KMS-11 (cell line): ENCODE data around the gene PLCXD1.
"Not testable (repeated sequence)": the region's sequence is repeated elsewhere in the genome, so short reads cannot be mapped to it uniquely, and the experiment has no call there.

Source experiments
- H2AFZ ChIP-seq: fragments of 200-600 bp; sonication (generic); 2 replicates; pipeline ENCODE4 v1.6.1; 2016; ENCODE audit warnings: antibody characterized with exemption, mixed run types, low read depth
- H3K27ac ChIP-seq: fragments of 200-600 bp; sonication (generic); 2 replicates; pipeline ENCODE4 v1.6.1; 2016; ENCODE audit warnings: mild to moderate bottlenecking, mixed run types
- H3K27me3 ChIP-seq: fragments of 200-600 bp; sonication (generic); 2 replicates; pipeline ENCODE4 v1.6.1; 2017; ENCODE audit warnings: mild to moderate bottlenecking, low read depth, mixed run types, moderate library complexity; ENCODE audit not compliant: insufficient read depth
- H3K36me3 ChIP-seq: fragments of 200-600 bp; sonication (generic); 2 replicates; pipeline ENCODE4 v1.6.1; 2017; ENCODE audit warnings: mild to moderate bottlenecking, mixed run types; ENCODE audit not compliant: insufficient read depth
- H3K4me1 ChIP-seq: fragments of 200-600 bp; sonication (generic); 2 replicates; pipeline ENCODE4 v1.6.1; 2016; ENCODE audit warnings: mild to moderate bottlenecking, low read depth, mixed run types; ENCODE audit not compliant: poor library complexity, severe bottlenecking
- H3K4me2 ChIP-seq: fragments of 200-600 bp; sonication (generic); 2 replicates; pipeline ENCODE4 v1.7.0; 2016; ENCODE audit warnings: mild to moderate bottlenecking, mixed run types
- H3K4me3 ChIP-seq: fragments of 200-600 bp; sonication (generic); IDR thresholded peaks from 2 replicates; pipeline ENCODE4 v1.6.1; 2017; ENCODE audit warnings: low read depth, low read length, mixed read lengths; ENCODE audit not compliant: insufficient read depth
- H3K79me2 ChIP-seq: fragments of 200-600 bp; sonication (generic); 2 replicates; pipeline ENCODE4 v1.6.1; 2016; ENCODE audit warnings: low read depth, mixed run types; ENCODE audit not compliant: insufficient read depth
- H3K9ac ChIP-seq: fragments of 200-600 bp; sonication (generic); 2 replicates; pipeline ENCODE4 v1.6.1; 2016; ENCODE audit warnings: mild to moderate bottlenecking, mixed run types
- H4K20me1 ChIP-seq: fragments of 200-600 bp; sonication (generic); 2 replicates; pipeline ENCODE4 v1.6.1; 2016; ENCODE audit warnings: mild to moderate bottlenecking, mixed run types; ENCODE audit not compliant: insufficient read depth
- CTCF ChIP-seq: fragments of 200-600 bp; sonication (generic); conservative IDR thresholded peaks from 2 replicates; pipeline ENCODE4 v1.6.1; 2017; ENCODE audit warnings: low read depth, mild to moderate bottlenecking, antibody characterized with exemption, low read length, moderate library complexity, mixed read lengths

PLCXD1 gene

DNA sequence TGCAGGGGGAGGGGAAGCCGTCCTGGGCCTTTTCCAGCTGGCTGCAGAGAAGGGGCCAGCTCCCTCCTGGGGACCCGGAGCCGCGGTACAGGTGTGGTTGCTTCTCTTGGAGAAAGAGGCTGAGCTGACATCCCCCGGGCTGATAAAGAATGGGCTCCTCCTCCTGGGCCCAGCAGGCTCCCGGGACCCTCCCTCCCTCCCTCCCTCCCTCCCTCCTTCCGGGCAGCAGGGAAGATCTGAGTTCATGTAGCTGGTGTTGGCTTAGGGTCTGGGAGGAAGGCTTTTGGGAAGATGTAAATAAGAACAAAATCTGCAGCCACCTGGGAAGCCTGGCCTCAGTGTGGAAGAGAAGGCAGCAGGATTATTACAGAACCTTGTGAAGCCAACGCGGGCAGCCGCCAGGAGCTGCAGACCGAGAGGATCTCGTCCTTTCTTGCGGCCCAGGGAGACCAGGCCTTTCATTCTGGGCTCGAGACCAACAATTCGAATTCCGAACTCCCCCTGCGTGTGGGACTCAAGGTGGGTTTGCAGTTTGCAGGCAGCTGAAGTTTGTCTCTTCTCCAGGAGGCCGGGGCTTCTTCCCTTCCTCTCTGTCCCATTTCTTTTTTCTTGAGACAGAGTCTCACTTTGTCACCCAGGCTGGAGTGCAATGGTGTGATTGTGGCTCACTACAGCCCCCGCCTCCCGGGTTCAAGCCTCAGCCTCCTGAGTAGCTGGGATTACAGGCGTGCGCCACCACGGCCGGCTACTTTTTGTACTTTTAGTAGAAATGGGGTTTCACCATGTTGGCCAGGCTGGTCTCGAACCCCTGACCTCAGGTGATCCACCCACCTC, at the start of gene PLCXD1:
Gene PLCXD1 (plus strand): TSS at position 216 of the 834 bp plus-strand sequence. CDS start 2,807 bp downstream, outside the sequence.
- no peak within 1 kb of the TSS for H2AFZ ChIP-seq
- H4K20me1 ChIP-seq, result no peaks in the 10 kb centered on the region
- H3K4me3 ChIP-seq, result no peak within 1 kb of the TSS
- H3K79me2 ChIP-seq, result no peaks in the 10 kb centered on the region
- no peaks in the 10 kb centered on the region for H3K4me1 ChIP-seq
- no peaks in the 10 kb centered on the region for H3K27me3 ChIP-seq
- H3K36me3 ChIP-seq, result no peaks in the 10 kb centered on the region
- no peak within 1 kb of the TSS for H3K4me2 ChIP-seq
- no peak within 1 kb of the TSS for H3K9ac ChIP-seq
- no peak for TF ChIP-seq CTCF
- H3K27ac ChIP-seq, result no peak within 1 kb of the TSS

GRCh38 chrX:231637-232277, 49.4 kb upstream of the PLCXD1 start:
- not testable (repeated sequence) for H3K4me1 ChIP-seq, H3K4me2 ChIP-seq, H3K9ac ChIP-seq, H3K27me3 ChIP-seq, H3K79me2 ChIP-seq, H3K4me3 ChIP-seq, H2AFZ ChIP-seq, H4K20me1 ChIP-seq, H3K36me3 ChIP-seq, H3K27ac ChIP-seq

GRCh38 chrX:232278-232655, 48.9 kb upstream of the PLCXD1 start:
- H4K20me1 ChIP-seq, H3K79me2 ChIP-seq, H3K9ac ChIP-seq, H3K36me3 ChIP-seq, H3K4me3 ChIP-seq, H3K27ac ChIP-seq, H3K4me2 ChIP-seq, H2AFZ ChIP-seq, H3K4me1 ChIP-seq, H3K27me3 ChIP-seq: not testable (repeated sequence)

DNA sequence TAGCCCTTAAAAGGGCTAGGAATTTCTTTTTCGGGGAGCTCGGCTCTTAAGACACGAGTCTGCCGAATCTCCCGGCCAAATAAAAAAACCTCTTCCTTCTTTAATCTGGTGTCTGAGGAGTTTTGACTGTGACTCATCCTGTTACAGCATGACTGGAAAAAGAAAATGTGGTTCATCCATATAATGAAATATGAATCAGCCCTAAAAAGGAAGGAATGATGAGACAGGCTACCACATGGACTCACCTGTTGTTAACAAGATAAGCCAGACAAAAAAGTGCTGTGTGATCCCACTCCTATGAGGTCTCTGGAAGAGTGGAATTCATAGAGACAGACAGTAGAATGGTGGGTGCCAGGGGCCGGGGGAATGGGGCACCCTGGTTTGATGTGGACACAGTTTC, 45.0 kb upstream of the PLCXD1 start:
- H3K79me2 ChIP-seq, H2AFZ ChIP-seq, H3K4me3 ChIP-seq, H3K36me3 ChIP-seq, H4K20me1 ChIP-seq, H3K4me2 ChIP-seq, H3K4me1 ChIP-seq, H3K9ac ChIP-seq, H3K27ac ChIP-seq, H3K27me3 ChIP-seq: not testable (repeated sequence)

DNA sequence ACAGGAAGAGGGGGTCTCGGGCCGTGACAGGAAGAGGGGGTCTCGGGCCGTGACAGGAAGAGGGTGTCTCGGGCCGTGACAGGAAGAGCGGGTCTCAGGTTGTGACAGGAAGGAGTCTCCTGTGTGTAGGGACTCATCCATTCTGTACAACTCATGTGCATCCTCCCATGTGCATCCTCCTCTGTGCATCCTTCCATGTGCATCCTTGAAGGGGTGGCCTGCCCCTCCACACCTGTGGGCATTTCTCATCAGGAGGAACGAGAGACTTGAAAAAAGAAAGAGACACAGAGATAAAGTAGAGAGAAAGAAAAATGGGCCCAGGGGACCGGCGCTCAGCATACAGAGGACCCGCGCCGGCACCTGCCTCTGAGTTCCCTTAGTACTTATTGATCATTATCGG, 30.2 kb upstream of the PLCXD1 start:
- no peak overlapping the region for H3K4me3 ChIP-seq
- H2AFZ ChIP-seq, result no peak overlapping the region
- no peaks in the 10 kb centered on the region for H3K27me3 ChIP-seq
- no peak overlapping the region for H3K9ac ChIP-seq
- H3K4me1 ChIP-seq, result no peaks in the 10 kb centered on the region
- no peak for TF ChIP-seq CTCF
- H3K4me2 ChIP-seq, result no peak overlapping the region
- no peak overlapping the region for H3K27ac ChIP-seq
- no peaks in the 10 kb centered on the region for H3K36me3 ChIP-seq
- no peaks in the 10 kb centered on the region for H3K79me2 ChIP-seq
- no peaks in the 10 kb centered on the region for H4K20me1 ChIP-seq

- H3K9ac ChIP-seq, H3K27ac ChIP-seq, H3K79me2 ChIP-seq, H3K27me3 ChIP-seq, H4K20me1 ChIP-seq, H3K4me3 ChIP-seq, H2AFZ ChIP-seq, H3K4me1 ChIP-seq, H3K4me2 ChIP-seq, H3K36me3 ChIP-seq: not testable (repeated sequence)
Observed at GRCh38 chrX:251396-252243, 29.6 kb upstream of the PLCXD1 start.
